K562 (cell line): ENCODE measurements around the gene ARMC12. TPM values are rescaled to one million over a fixed set of nuclear protein-coding genes. Genes with fewer than 3 reads are reported as not detected.

Source experiments
- ARNT ChIP-seq, 2 experiments: fragments of 450-650 bp; IDR thresholded peaks; 2 replicates each; pipeline ENCODE4 v1.6.1; 2016; ENCODE audit warnings: mild to moderate bottlenecking in 1 of 2
- ATF7 ChIP-seq: fragments of 450-650 bp; IDR thresholded peaks from 2 replicates; pipeline ENCODE4 v1.7.1; 2014; ENCODE audit warnings: mild to moderate bottlenecking, moderate library complexity
- FOXP1 ChIP-seq: sonication (generic); formaldehyde crosslinking; IDR thresholded peaks from 2 replicates; pipeline ENCODE4 v1.8.0; 2022; ENCODE audit warnings: mild to moderate bottlenecking, missing genetic modification reagents
- MYC ChIP-seq, 2 experiments: fragments of 250-450 bp in 1 of 2; sonication (Bioruptor Pico) in 1 of 2; IDR thresholded peaks; 2 replicates each; pipeline versions ENCODE4 v1.5.1 to v1.6.1; 2012 to 2021; ENCODE audit warnings: low read depth in 2 of 2, borderline replicate concordance in 1 of 2, improper control_type of control experiment in 1 of 2, low read length in 1 of 2, mild to moderate bottlenecking in 1 of 2, moderate library complexity in 1 of 2
- NBN ChIP-seq: fragments of 450-650 bp; IDR thresholded peaks from 2 replicates; pipeline ENCODE4 v1.6.1; 2016; ENCODE audit warnings: low read depth, mild to moderate bottlenecking
- ZBTB7A ChIP-seq: IDR thresholded peaks from 2 replicates; pipeline ENCODE4 v1.6.1; 2011; ENCODE audit warnings: low read depth, mild to moderate bottlenecking, low read length, moderate library complexity, borderline replicate concordance; ENCODE audit not compliant: control insufficient read depth
- ZNF253 ChIP-seq: fragments of 250-450 bp; sonication (Bioruptor Pico); conservative IDR thresholded peaks from 2 replicates; pipeline ENCODE4 v1.6.1; 2021; ENCODE audit warnings: mild to moderate bottlenecking
- ZNF324 ChIP-seq: fragments of 250-450 bp; sonication (Bioruptor Pico); IDR thresholded peaks from 2 replicates; pipeline ENCODE4 v1.4.0; 2020; ENCODE audit warnings: mild to moderate bottlenecking
- polyA plus RNA-seq, 8 experiments: library from polyadenylated mRNA; depleted of rRNA in 4 of 8; stranded (reverse) in 5 of 8; unstranded in 3 of 8; fragments of >200 nt; fragmentation: Nextera tagmentation in 2 of 8; fragmentation: Illumina TruSeq in 1 of 8; extraction: Ambion mirVana in 2 of 8; extraction: Trizol in 1 of 8; gene quantifications; 2 replicates each; pipeline versions ENCODE4 v1.2.1 to v1.2.3, GENCODE V29; 2011 to 2014; ENCODE audit warnings: inconsistent platforms in 1 of 8, missing spikeins in 1 of 8
- total RNA-seq, 7 experiments: library from RNA; depleted of rRNA in 6 of 7; stranded (reverse); fragments of >200 nt in 6 of 7; fragmentation: Illumina TruSeq in 2 of 7; extraction: Trizol in 2 of 7; gene quantifications; 2 replicates each; pipeline versions ENCODE4 v1.2.1 to v1.2.3, GENCODE V29; 2011 to 2021; ENCODE audit warnings: low replicate concordance in 1 of 7
- TF ChIP-seq, protein P1 (sequence below), 2 experiments: fragments of 250-450 bp in 1 of 2; fragments of 450-650 bp in 1 of 2; sonication (Bioruptor Pico) in 1 of 2; IDR thresholded peaks; 2 replicates each; pipeline versions ENCODE4 v1.6.1 to v1.8.0; 2016 to 2021; ENCODE audit warnings: mild to moderate bottlenecking in 2 of 2, moderate library complexity in 2 of 2, missing compliant biosample characterization in 1 of 2, missing genetic modification characterization in 1 of 2
- TF ChIP-seq, protein P2 (sequence below): fragments of 250-450 bp; sonication (Bioruptor Pico); IDR thresholded peaks from 2 replicates; pipeline ENCODE4 v1.4.0; 2020
- TF ChIP-seq, protein P3 (sequence below), 2 experiments: IDR thresholded peaks; 2 replicates each; pipeline ENCODE4 v1.6.1; 2011; ENCODE audit warnings: borderline replicate concordance in 1 of 2, control low read depth in 1 of 2, low read depth in 1 of 2, low read length in 1 of 2, mild to moderate bottlenecking in 1 of 2, mixed read lengths in 1 of 2, moderate library complexity in 1 of 2; ENCODE audit not compliant: insufficient read depth in 1 of 2, insufficient read length in 1 of 2, poor library complexity in 1 of 2, severe bottlenecking in 1 of 2; ENCODE audit errors: extremely low read depth in 1 of 2
- TF ChIP-seq, protein P4 (sequence below): fragments of 450-650 bp; IDR thresholded peaks from 2 replicates; pipeline ENCODE4 v1.6.1; 2017; ENCODE audit warnings: mild to moderate bottlenecking, moderate library complexity
- TF ChIP-seq, protein P5 (sequence below): fragments of 250-450 bp; sonication (Bioruptor Pico); IDR thresholded peaks from 2 replicates; pipeline ENCODE4 v1.8.0; 2021; ENCODE audit warnings: borderline replicate concordance, mild to moderate bottlenecking, moderate library complexity; ENCODE audit not compliant: poor library complexity, severe bottlenecking
- TF ChIP-seq, protein P6 (sequence below): fragments of 450-650 bp; formaldehyde crosslinking; IDR thresholded peaks from 2 replicates; pipeline ENCODE4 v1.4.0; 2022; ENCODE audit warnings: missing genetic modification characterization

The ARMC12 gene
- total and polyA plus RNA-seq, 9 of the 15 experiments (the other 6 are each of a cell fraction or from before 2014, with no cell fraction given): 0.09 to 0.58 (median 0.31) TPM; not detected in 3

DNA sequence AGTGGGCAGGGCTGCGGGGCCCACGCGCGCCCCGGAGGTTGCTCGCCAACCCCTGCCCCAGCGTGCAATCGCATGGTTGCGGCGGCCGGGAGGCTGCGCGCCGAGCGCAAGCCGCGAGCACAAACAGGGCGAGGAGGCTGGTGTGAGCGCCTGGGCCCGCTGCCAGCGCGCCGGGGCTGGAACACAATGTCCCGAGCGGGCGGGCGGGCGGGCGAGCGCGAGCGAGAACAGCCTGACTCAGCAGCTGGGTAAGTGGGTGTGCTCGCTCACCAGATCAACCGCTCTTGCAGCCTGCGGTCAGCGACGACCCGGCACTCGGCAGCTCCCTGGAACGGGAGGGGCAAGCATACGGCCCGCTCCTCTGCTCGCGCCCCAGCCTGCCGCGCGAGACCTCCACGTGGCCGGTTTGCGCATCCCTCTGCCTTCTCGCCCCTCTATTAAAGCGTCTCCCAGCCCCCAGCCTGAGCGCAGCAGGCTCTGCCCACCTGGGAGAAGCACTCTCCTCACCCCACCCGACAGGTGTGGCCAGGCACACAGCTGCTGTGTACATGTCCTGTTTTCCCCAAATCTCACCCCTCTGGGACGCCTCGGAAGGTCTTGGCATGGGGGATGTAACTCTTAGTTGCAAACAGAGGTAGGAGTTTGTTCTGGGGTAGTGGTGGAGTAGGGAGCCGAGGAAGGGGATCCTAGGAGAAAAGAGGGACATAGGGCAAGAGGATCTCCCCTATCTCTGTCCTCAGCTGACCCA lies 8.7 kb upstream of the ARMC12 start (continued):
- TF ChIP-seq, protein P1, sequence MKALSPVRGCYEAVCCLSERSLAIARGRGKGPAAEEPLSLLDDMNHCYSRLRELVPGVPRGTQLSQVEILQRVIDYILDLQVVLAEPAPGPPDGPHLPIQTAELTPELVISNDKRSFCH (CRISPR knock-in tag; IDR thresholded peaks at IDR 0.05): no peak
- TF ChIP-seq, protein P1 (tag; IDR thresholded peaks at IDR 0.05): peak; percentile 87
- TF ChIP-seq ZNF324 (CRISPR knock-in tag) (peak; percentile 64; the same call in 1 of the 2 replicates), ZBTB7A (peak; percentile 85), MYC (IDR thresholded peaks at IDR 0.05; ENCODE audit: low read depth, low read length) (peak; percentile 96), MYC (CRISPR knock-in tag; IDR thresholded peaks at IDR 0.05; ENCODE audit: borderline replicate concordance, low read depth) (peak; percentile 89; the same call in 1 of the 2 replicates), NBN (no peak), ZNF253 (CRISPR knock-in tag) (no peak), FOXP1 (peak; percentile 95), ARNT (IDR thresholded peaks at IDR 0.05) (peak in 1 of 2 experiments; percentile 51; a peak in 1 of 4 replicates), ATF7 (peak; percentile 67)
- TF ChIP-seq, protein P2, sequence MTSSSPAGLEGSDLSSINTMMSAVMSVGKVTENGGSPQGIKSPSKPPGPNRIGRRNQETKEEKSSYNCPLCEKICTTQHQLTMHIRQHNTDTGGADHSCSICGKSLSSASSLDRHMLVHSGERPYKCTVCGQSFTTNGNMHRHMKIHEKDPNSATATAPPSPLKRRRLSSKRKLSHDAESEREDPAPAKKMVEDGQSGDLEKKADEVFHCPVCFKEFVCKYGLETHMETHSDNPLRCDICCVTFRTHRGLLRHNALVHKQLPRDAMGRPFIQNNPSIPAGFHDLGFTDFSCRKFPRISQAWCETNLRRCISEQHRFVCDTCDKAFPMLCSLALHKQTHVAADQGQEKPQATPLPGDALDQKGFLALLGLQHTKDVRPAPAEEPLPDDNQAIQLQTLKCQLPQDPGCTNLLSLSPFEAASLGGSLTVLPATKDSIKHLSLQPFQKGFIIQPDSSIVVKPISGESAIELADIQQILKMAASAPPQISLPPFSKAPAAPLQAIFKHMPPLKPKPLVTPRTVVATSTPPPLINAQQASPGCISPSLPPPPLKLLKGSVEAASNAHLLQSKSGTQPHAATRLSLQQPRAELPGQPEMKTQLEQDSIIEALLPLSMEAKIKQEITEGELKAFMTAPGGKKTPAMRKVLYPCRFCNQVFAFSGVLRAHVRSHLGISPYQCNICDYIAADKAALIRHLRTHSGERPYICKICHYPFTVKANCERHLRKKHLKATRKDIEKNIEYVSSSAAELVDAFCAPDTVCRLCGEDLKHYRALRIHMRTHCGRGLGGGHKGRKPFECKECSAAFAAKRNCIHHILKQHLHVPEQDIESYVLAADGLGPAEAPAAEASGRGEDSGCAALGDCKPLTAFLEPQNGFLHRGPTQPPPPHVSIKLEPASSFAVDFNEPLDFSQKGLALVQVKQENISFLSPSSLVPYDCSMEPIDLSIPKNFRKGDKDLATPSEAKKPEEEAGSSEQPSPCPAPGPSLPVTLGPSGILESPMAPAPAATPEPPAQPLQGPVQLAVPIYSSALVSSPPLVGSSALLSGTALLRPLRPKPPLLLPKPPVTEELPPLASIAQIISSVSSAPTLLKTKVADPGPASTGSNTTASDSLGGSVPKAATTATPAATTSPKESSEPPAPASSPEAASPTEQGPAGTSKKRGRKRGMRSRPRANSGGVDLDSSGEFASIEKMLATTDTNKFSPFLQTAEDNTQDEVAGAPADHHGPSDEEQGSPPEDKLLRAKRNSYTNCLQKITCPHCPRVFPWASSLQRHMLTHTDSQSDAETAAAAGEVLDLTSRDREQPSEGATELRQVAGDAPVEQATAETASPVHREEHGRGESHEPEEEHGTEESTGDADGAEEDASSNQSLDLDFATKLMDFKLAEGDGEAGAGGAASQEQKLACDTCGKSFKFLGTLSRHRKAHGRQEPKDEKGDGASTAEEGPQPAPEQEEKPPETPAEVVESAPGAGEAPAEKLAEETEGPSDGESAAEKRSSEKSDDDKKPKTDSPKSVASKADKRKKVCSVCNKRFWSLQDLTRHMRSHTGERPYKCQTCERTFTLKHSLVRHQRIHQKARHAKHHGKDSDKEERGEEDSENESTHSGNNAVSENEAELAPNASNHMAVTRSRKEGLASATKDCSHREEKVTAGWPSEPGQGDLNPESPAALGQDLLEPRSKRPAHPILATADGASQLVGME (CRISPR knock-in tag): 0 out of 2 replicates have a peak, but pooled peaks have one; percentile 16
- TF ChIP-seq, protein P3, sequence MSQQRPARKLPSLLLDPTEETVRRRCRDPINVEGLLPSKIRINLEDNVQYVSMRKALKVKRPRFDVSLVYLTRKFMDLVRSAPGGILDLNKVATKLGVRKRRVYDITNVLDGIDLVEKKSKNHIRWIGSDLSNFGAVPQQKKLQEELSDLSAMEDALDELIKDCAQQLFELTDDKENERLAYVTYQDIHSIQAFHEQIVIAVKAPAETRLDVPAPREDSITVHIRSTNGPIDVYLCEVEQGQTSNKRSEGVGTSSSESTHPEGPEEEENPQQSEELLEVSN (IDR thresholded peaks at IDR 0.05; ENCODE audit: borderline replicate concordance in 1 of 2, extremely low read depth in 1 of 2, insufficient read depth in 1 of 2, insufficient read length in 1 of 2, low read depth in 1 of 2, low read length in 1 of 2, poor library complexity in 1 of 2, severe bottlenecking in 1 of 2): peak; percentile 97 to 98
- TF ChIP-seq, protein P4, sequence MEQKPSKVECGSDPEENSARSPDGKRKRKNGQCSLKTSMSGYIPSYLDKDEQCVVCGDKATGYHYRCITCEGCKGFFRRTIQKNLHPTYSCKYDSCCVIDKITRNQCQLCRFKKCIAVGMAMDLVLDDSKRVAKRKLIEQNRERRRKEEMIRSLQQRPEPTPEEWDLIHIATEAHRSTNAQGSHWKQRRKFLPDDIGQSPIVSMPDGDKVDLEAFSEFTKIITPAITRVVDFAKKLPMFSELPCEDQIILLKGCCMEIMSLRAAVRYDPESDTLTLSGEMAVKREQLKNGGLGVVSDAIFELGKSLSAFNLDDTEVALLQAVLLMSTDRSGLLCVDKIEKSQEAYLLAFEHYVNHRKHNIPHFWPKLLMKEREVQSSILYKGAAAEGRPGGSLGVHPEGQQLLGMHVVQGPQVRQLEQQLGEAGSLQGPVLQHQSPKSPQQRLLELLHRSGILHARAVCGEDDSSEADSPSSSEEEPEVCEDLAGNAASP: no peak
- TF ChIP-seq, protein P5, sequence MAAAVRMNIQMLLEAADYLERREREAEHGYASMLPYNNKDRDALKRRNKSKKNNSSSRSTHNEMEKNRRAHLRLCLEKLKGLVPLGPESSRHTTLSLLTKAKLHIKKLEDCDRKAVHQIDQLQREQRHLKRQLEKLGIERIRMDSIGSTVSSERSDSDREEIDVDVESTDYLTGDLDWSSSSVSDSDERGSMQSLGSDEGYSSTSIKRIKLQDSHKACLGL: no peak
- TF ChIP-seq, protein P6, sequence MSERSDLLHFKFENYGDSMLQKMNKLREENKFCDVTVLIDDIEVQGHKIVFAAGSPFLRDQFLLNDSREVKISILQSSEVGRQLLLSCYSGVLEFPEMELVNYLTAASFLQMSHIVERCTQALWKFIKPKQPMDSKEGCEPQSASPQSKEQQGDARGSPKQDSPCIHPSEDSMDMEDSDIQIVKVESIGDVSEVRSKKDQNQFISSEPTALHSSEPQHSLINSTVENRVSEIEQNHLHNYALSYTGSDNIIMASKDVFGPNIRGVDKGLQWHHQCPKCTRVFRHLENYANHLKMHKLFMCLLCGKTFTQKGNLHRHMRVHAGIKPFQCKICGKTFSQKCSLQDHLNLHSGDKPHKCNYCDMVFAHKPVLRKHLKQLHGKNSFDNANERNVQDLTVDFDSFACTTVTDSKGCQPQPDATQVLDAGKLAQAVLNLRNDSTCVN (CRISPR knock-in tag): no peak
